ENCODE data around the gene BASP1. TPM values are rescaled to one million over a fixed set of nuclear protein-coding genes. Genes with fewer than 3 reads are reported as not detected.

Gene BASP1
- total and polyA plus RNA-seq, 2 experiments from 2014 or later: 87.5 to 114 TPM

DNA sequence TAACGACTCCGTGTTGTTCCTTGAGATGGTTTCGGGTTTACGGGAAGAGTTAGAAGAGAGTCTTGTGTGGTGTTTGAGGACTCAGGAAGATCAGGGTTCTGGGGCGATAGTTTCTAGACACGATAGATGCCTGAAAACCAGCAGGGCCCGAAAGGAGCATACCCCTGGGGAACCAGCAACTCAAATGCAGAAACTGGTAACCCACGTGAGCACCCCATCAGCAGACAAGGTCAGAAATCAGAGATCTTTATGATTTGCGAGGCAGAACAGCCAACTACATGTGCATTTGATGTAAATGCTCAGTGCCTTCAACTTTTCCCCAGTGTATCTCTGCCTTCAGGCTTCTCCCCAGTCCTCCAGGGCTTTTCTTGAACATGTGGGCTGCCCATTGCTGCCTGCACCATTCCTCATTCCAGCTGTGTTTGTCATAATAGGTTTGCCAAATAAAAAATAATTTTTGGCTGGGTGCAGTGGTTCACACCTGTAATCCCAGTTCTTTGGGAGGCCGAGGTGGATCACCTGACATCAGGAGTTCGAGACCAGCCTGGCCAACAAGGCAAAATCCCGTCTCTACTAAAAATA lies 75.1 kb downstream of the BASP1 start (continued):
- TF ChIP-seq, protein P1, sequence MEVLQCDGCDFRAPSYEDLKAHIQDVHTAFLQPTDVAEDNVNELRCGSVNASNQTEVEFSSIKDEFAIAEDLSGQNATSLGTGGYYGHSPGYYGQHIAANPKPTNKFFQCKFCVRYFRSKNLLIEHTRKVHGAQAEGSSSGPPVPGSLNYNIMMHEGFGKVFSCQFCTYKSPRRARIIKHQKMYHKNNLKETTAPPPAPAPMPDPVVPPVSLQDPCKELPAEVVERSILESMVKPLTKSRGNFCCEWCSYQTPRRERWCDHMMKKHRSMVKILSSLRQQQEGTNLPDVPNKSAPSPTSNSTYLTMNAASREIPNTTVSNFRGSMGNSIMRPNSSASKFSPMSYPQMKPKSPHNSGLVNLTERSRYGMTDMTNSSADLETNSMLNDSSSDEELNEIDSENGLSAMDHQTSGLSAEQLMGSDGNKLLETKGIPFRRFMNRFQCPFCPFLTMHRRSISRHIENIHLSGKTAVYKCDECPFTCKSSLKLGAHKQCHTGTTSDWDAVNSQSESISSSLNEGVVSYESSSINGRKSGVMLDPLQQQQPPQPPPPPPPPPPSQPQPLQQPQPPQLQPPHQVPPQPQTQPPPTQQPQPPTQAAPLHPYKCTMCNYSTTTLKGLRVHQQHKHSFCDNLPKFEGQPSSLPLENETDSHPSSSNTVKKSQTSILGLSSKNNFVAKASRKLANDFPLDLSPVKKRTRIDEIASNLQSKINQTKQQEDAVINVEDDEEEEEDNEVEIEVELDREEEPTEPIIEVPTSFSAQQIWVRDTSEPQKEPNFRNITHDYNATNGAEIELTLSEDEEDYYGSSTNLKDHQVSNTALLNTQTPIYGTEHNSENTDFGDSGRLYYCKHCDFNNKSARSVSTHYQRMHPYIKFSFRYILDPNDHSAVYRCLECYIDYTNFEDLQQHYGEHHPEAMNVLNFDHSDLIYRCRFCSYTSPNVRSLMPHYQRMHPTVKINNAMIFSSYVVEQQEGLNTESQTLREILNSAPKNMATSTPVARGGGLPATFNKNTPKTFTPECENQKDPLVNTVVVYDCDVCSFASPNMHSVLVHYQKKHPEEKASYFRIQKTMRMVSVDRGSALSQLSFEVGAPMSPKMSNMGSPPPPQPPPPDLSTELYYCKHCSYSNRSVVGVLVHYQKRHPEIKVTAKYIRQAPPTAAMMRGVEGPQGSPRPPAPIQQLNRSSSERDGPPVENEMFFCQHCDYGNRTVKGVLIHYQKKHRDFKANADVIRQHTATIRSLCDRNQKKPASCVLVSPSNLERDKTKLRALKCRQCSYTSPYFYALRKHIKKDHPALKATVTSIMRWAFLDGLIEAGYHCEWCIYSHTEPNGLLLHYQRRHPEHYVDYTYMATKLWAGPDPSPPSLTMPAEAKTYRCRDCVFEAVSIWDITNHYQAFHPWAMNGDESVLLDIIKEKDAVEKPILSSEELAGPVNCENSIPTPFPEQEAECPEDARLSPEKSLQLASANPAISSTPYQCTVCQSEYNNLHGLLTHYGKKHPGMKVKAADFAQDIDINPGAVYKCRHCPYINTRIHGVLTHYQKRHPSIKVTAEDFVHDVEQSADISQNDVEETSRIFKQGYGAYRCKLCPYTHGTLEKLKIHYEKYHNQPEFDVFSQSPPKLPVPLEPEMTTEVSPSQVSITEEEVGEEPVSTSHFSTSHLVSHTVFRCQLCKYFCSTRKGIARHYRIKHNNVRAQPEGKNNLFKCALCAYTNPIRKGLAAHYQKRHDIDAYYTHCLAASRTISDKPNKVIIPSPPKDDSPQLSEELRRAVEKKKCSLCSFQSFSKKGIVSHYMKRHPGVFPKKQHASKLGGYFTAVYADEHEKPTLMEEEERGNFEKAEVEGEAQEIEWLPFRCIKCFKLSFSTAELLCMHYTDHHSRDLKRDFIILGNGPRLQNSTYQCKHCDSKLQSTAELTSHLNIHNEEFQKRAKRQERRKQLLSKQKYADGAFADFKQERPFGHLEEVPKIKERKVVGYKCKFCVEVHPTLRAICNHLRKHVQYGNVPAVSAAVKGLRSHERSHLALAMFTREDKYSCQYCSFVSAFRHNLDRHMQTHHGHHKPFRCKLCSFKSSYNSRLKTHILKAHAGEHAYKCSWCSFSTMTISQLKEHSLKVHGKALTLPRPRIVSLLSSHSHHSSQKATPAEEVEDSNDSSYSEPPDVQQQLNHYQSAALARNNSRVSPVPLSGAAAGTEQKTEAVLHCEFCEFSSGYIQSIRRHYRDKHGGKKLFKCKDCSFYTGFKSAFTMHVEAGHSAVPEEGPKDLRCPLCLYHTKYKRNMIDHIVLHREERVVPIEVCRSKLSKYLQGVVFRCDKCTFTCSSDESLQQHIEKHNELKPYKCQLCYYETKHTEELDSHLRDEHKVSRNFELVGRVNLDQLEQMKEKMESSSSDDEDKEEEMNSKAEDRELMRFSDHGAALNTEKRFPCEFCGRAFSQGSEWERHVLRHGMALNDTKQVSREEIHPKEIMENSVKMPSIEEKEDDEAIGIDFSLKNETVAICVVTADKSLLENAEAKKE (CRISPR knock-in tag; IDR thresholded peaks at IDR 0.05): no peak
- no peak for TF ChIP-seq ZNF331 (CRISPR knock-in tag; IDR thresholded peaks at IDR 0.05; ENCODE audit: low read depth)
- TF ChIP-seq ZNF114 (CRISPR knock-in tag; IDR thresholded peaks at IDR 0.05): no peak
- no peak for TF ChIP-seq STAT1 (IDR thresholded peaks at IDR 0.05; ENCODE audit: unreplicated experiment)

DNA sequence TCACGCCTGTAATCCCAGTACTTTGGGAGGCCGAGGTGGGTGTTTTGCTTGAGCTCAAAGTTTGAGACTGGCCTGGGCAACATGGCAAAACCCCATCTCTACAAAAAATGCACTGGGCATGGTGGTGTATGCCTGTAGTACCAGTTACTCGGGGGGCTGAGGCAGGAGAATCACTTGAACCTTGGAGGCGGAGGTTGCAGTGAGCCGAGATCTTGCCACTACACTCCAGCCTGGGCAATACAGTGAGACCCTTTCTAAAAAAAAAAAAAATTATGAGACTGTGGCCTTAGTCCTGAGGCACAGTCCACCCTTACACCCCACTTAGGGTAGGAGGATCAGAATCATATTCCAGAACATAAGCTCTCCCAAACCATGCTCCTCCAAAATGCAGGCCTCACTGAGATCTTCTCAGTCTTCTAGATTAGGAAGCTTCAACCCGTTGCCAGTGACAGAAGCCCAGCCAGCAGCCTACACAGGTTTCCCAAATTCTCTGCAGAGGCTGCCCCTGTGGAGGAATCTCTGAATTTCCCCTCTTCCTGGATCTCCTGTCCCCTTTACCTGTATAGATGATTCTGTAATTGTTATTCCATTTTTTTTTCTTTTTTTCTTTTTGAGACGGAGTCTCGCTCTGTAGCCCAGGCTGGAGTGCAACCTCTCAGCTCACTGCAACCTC lies 77.3 kb downstream of the BASP1 start:
- no peak overlapping the region for H3K4me3 Mint-ChIP-seq
- no peaks in the 10 kb centered on the region for H3K36me3 Mint-ChIP-seq (ENCODE audit: low read depth)
- DNase-seq (ENCODE audit: low spot score) (no peak), ATAC-seq (no peak)
- Histone ChIP-seq H2AFZ (no peak overlapping the region), H3K4me3 (no peak overlapping the region), H3K79me2 (replicated peaks; ENCODE audit: insufficient read depth) (no peaks in the 10 kb centered on the region), H3K36me3 (ENCODE audit: insufficient read depth) (no peaks in the 10 kb centered on the region), H3F3A (replicated peaks; ENCODE audit: low read depth) (no peaks in the 10 kb centered on the region), H3K9me2 (ENCODE audit: insufficient read depth) (peaks cover under 1% of the 10 kb centered on the region; the same call in 1 of the 2 replicates), H3K4me2 (no peak overlapping the region), H3K4me1 (ENCODE audit: insufficient read depth) (no peaks in the 10 kb centered on the region), H3K27me3 (ENCODE audit: insufficient read depth) (no peaks in the 10 kb centered on the region), H3K27ac (ENCODE audit: low read depth) (no peak overlapping the region), H4K20me1 (replicated peaks; ENCODE audit: insufficient read depth) (no peaks in the 10 kb centered on the region)
- TF ChIP-seq, protein P2, sequence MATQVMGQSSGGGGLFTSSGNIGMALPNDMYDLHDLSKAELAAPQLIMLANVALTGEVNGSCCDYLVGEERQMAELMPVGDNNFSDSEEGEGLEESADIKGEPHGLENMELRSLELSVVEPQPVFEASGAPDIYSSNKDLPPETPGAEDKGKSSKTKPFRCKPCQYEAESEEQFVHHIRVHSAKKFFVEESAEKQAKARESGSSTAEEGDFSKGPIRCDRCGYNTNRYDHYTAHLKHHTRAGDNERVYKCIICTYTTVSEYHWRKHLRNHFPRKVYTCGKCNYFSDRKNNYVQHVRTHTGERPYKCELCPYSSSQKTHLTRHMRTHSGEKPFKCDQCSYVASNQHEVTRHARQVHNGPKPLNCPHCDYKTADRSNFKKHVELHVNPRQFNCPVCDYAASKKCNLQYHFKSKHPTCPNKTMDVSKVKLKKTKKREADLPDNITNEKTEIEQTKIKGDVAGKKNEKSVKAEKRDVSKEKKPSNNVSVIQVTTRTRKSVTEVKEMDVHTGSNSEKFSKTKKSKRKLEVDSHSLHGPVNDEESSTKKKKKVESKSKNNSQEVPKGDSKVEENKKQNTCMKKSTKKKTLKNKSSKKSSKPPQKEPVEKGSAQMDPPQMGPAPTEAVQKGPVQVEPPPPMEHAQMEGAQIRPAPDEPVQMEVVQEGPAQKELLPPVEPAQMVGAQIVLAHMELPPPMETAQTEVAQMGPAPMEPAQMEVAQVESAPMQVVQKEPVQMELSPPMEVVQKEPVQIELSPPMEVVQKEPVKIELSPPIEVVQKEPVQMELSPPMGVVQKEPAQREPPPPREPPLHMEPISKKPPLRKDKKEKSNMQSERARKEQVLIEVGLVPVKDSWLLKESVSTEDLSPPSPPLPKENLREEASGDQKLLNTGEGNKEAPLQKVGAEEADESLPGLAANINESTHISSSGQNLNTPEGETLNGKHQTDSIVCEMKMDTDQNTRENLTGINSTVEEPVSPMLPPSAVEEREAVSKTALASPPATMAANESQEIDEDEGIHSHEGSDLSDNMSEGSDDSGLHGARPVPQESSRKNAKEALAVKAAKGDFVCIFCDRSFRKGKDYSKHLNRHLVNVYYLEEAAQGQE (IDR thresholded peaks at IDR 0.05; ENCODE audit: unreplicated experiment): no peak
- TF ChIP-seq ZNF114 (CRISPR knock-in tag; IDR thresholded peaks at IDR 0.05) (no peak), JUNB (IDR thresholded peaks at IDR 0.05; ENCODE audit: unreplicated experiment) (no peak), ZNF331 (CRISPR knock-in tag; IDR thresholded peaks at IDR 0.05; ENCODE audit: low read depth) (no peak), POLR2AphosphoS5 (IDR thresholded peaks at IDR 0.05; ENCODE audit: low read depth) (no peak), STAT1 (IDR thresholded peaks at IDR 0.05; ENCODE audit: unreplicated experiment) (no peak), NANOG (IDR thresholded peaks at IDR 0.05; ENCODE audit: borderline replicate concordance) (no peak), EZH2phosphoT487 (IDR thresholded peaks at IDR 0.05; ENCODE audit: unreplicated experiment) (no peak)
- H3K9me3 Mint-ChIP-seq: no peaks in the 10 kb centered on the region; the same call in 2 of the 3 replicates
- H3K27ac Mint-ChIP-seq: no peak overlapping the region
- H3K4me1 Mint-ChIP-seq: no peaks in the 10 kb centered on the region
- peaks cover 1% of the 10 kb centered on the region for H3K27me3 Mint-ChIP-seq (ENCODE audit: insufficient read depth, low read depth, poor library complexity)

All from GM23338 (cell line).